Measurements from ENCODE around the gene FOXL1. TPM values are rescaled to one million over a fixed set of nuclear protein-coding genes. Genes with fewer than 3 reads are reported as not detected.

FOXL1 gene
- total RNA-seq, 1 donor = 2.5 TPM

DNA sequence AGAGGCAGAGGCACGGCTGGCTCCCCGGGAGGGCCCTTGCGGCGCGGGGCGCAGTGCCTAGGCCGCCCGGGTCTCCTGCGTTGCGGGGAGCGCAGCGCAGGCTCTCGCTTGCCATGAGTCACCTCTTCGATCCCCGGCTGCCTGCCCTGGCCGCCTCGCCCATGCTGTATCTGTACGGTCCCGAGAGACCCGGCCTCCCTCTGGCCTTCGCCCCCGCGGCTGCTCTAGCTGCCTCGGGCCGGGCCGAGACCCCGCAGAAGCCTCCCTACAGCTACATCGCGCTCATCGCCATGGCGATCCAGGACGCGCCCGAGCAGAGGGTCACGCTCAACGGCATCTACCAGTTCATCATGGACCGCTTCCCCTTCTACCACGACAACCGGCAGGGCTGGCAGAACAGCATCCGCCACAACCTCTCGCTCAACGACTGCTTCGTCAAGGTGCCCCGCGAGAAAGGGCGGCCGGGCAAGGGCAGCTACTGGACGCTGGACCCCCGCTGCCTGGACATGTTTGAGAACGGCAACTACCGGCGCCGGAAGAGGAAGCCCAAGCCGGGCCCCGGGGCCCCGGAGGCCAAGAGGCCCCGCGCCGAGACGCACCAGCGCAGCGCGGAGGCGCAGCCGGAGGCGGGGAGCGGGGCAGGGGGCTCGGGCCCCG, 390 bp downstream of the FOXL1 start:
- H2AFZ ChIP-seq (ENCODE audit: low read length) = no peak overlapping the region
- H3K79me2 ChIP-seq (ENCODE audit: insufficient read depth, low read length) = peaks cover 97% of the 10 kb centered on the region
- no peaks in the 10 kb centered on the region for H3K9me3 ChIP-seq (ENCODE audit: low read depth, low read length)
- TF ChIP-seq, protein P1, sequence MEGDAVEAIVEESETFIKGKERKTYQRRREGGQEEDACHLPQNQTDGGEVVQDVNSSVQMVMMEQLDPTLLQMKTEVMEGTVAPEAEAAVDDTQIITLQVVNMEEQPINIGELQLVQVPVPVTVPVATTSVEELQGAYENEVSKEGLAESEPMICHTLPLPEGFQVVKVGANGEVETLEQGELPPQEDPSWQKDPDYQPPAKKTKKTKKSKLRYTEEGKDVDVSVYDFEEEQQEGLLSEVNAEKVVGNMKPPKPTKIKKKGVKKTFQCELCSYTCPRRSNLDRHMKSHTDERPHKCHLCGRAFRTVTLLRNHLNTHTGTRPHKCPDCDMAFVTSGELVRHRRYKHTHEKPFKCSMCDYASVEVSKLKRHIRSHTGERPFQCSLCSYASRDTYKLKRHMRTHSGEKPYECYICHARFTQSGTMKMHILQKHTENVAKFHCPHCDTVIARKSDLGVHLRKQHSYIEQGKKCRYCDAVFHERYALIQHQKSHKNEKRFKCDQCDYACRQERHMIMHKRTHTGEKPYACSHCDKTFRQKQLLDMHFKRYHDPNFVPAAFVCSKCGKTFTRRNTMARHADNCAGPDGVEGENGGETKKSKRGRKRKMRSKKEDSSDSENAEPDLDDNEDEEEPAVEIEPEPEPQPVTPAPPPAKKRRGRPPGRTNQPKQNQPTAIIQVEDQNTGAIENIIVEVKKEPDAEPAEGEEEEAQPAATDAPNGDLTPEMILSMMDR (IDR thresholded peaks at IDR 0.05; ENCODE audit: extremely low read depth, low read depth, low read length) = no peak
- no peak overlapping the region for H3K4me2 ChIP-seq (ENCODE audit: insufficient read depth, low read length)
- H3K36me3 ChIP-seq (ENCODE audit: insufficient read depth, low read length) = peaks cover 38% of the 10 kb centered on the region
- H3K27me3 ChIP-seq (ENCODE audit: insufficient read depth, low read length) = no peaks in the 10 kb centered on the region
- peak overlapping the region; percentile 96 for H3K27ac ChIP-seq (ENCODE audit: low read depth, low read length)
- peak; percentile 65 for DNase-seq (ENCODE audit: insufficient read length, low spot score, missing footprints)
- peaks cover 13% of the 10 kb centered on the region for H3K4me1 ChIP-seq (ENCODE audit: insufficient read depth, low read length)
- no peaks in the 10 kb centered on the region for H4K20me1 ChIP-seq (ENCODE audit: insufficient read depth, low read length)
- no peak overlapping the region for H3K4me3 ChIP-seq (ENCODE audit: insufficient read depth, low read length)

GRCh38 chr16:86579268-86580062, 1.1 kb downstream of the FOXL1 start:
- Histone ChIP-seq H3K9me3 (ENCODE audit: low read depth, low read length) (no peaks in the 10 kb centered on the region), H3K4me3 (ENCODE audit: insufficient read depth, low read length) (no peak overlapping the region), H3K27me3 (ENCODE audit: insufficient read depth, low read length) (no peaks in the 10 kb centered on the region), H3K4me1 (ENCODE audit: insufficient read depth, low read length) (peaks cover 20% of the 10 kb centered on the region), H3K4me2 (ENCODE audit: insufficient read depth, low read length) (no peak overlapping the region), H3K27ac (ENCODE audit: low read depth, low read length) (no peak overlapping the region), H3K36me3 (ENCODE audit: insufficient read depth, low read length) (peaks cover 31% of the 10 kb centered on the region), H4K20me1 (ENCODE audit: insufficient read depth, low read length) (no peaks in the 10 kb centered on the region), H3K79me2 (ENCODE audit: insufficient read depth, low read length) (peaks cover 96% of the 10 kb centered on the region), H2AFZ (ENCODE audit: low read length) (no peak overlapping the region)
- DNase-seq (ENCODE audit: insufficient read length, low spot score, missing footprints) = peak; percentile 68
- TF ChIP-seq, protein P1 (IDR thresholded peaks at IDR 0.05; ENCODE audit: extremely low read depth, low read depth, low read length) = no peak

- no peaks in the 10 kb centered on the region for H3K9me3 ChIP-seq (ENCODE audit: low read depth, low read length)
- no peaks in the 10 kb centered on the region for H3K27me3 ChIP-seq (ENCODE audit: insufficient read depth, low read length)
- no peak overlapping the region for H2AFZ ChIP-seq (ENCODE audit: low read length)
- peak; percentile 65 for DNase-seq (ENCODE audit: insufficient read length, low spot score, missing footprints)
- H3K4me3 ChIP-seq (ENCODE audit: insufficient read depth, low read length) = no peak overlapping the region
- peaks cover 23% of the 10 kb centered on the region for H3K36me3 ChIP-seq (ENCODE audit: insufficient read depth, low read length)
- peaks cover 88% of the 10 kb centered on the region for H3K79me2 ChIP-seq (ENCODE audit: insufficient read depth, low read length)
- peak overlapping the region; percentile 32 for H3K4me2 ChIP-seq (ENCODE audit: insufficient read depth, low read length)
- H3K27ac ChIP-seq (ENCODE audit: low read depth, low read length) = peak overlapping the region; percentile 64
- H4K20me1 ChIP-seq (ENCODE audit: insufficient read depth, low read length) = no peaks in the 10 kb centered on the region
- TF ChIP-seq, protein P1 (IDR thresholded peaks at IDR 0.05; ENCODE audit: extremely low read depth, low read depth, low read length) = no peak
- peaks cover 28% of the 10 kb centered on the region for H3K4me1 ChIP-seq (ENCODE audit: insufficient read depth, low read length)
These were observed 1.9 kb downstream of the FOXL1 start for GRCh38 chr16:86580063-86580790.

All from osteoblast (primary cell).